ENCODE results near the gene IMPDH2.

The IMPDH2 gene

DNA sequence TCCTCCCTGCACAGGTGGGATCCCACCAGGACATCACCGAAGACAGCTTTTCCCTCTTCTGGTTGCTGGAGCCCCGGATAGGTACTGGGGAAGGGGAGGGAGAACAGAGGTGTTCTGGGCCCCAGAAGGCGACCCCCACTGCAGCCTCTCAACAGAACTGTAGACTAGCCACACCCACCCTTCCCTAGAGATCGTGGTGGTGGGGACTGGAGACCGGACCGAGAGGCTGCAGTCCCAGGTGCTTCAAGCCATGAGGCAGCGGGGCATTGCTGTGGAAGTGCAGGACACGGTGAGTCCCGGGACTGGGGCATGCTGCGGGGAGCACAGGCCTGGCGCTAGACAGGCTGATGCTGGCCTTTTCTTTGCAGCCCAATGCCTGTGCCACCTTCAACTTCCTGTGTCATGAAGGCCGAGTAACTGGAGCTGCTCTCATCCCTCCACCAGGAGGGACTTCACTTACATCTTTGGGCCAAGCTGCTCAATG lies 6.5 kb downstream of the IMPDH2 start:
- TF ChIP-seq POLR2AphosphoS5 (IDR thresholded peaks at IDR 0.05; ENCODE audit: low read depth, low read length), result no peak; the same call in 1 of the 2 replicates
- TF ChIP-seq POU2F2 (IDR thresholded peaks at IDR 0.05; ENCODE audit: low read depth, low read length), result no peak
- FAIRE-seq (no peak), DNase-seq (ENCODE audit: insufficient read length, low spot score) (no peak)

GRCh38 chr3:49021813-49022687 lies 7.1 kb downstream of the IMPDH2 start, which contains the start of gene NDUFAF3:
Gene NDUFAF3 (plus strand): TSS chr3:49022121. CDS start chr3:49022145, 24 bp downstream.
- DNase-seq (ENCODE audit: insufficient read length, low spot score), result peak; percentile 88
- TF ChIP-seq POU2F2 (IDR thresholded peaks at IDR 0.05; ENCODE audit: low read depth, low read length) (peak; percentile 58; the same call in 1 of the 2 replicates), PAX5 (IDR thresholded peaks at IDR 0.05; ENCODE audit: insufficient read depth, low read length, severe bottlenecking) (peak; percentile 35), POLR2AphosphoS5 (IDR thresholded peaks at IDR 0.05; ENCODE audit: low read depth, low read length) (peak; percentile 94), SPI1 (IDR thresholded peaks at IDR 0.05; ENCODE audit: low read depth, low read length) (no peak), TAF1 (IDR thresholded peaks at IDR 0.05; ENCODE audit: low read depth, low read length) (peak; percentile 86), POLR2A (IDR thresholded peaks at IDR 0.05; ENCODE audit: low read depth, low read length) (peak; percentile 95)
- FAIRE-seq, result peak; percentile 98

DNA sequence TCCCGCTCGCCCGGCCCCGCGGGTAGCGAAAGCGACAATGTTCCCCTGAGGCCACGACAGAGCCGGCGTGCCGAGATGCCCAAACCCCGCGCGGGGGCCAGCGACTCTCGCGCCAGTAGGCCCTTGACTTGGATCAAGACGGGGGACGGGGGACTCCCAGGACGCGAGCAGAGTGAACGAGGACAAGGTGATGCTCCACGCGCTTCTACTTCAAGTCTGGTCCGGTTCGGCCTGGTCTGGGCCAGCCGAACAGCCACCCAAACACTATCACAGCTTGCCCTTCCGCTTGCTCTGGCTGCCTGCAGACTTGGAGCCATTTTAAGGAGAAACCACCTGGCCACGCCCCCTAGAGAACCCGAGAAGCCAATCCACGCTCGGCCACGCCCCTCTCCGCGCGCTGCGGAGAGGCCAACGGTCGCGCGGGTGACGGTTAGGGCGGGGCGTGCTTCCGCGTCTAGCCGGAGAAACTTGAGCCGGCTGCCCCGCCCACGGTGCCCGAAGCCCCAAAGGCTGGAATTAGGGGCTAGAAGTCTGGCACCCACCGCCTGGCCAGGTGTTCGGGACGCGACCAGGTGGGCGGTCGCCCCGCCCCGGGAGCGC lies 7.9 kb downstream of the IMPDH2 start:
- TF ChIP-seq POLR2A (IDR thresholded peaks at IDR 0.05; ENCODE audit: low read depth, low read length) (peak; percentile 99), PAX5 (IDR thresholded peaks at IDR 0.05; ENCODE audit: insufficient read depth, low read length, severe bottlenecking) (no peak), TAF1 (IDR thresholded peaks at IDR 0.05; ENCODE audit: low read depth, low read length) (peak; percentile 94), SPI1 (IDR thresholded peaks at IDR 0.05; ENCODE audit: low read depth, low read length) (no peak), POLR2AphosphoS5 (IDR thresholded peaks at IDR 0.05; ENCODE audit: low read depth, low read length) (peak; percentile 100), POU2F2 (IDR thresholded peaks at IDR 0.05; ENCODE audit: low read depth, low read length) (peak; percentile 94)
- DNase-seq (ENCODE audit: insufficient read length, low spot score), result peak; percentile 89
- no peak for FAIRE-seq

- FAIRE-seq (peak; percentile 80), DNase-seq (ENCODE audit: insufficient read length, low spot score) (peak; percentile 42)
- TF ChIP-seq PAX5 (IDR thresholded peaks at IDR 0.05; ENCODE audit: insufficient read depth, low read length, severe bottlenecking), result no peak
- peak; percentile 53; the same call in 1 of the 2 replicates for TF ChIP-seq TAF1 (IDR thresholded peaks at IDR 0.05; ENCODE audit: low read depth, low read length)
- TF ChIP-seq SPI1 (IDR thresholded peaks at IDR 0.05; ENCODE audit: low read depth, low read length), result peak; percentile 76
- TF ChIP-seq POLR2AphosphoS5 (IDR thresholded peaks at IDR 0.05; ENCODE audit: low read depth, low read length), result peak; percentile 65; the same call in 1 of the 2 replicates
- TF ChIP-seq POU2F2 (IDR thresholded peaks at IDR 0.05; ENCODE audit: low read depth, low read length), result no peak; the same call in 1 of the 2 replicates
- peak; percentile 64 for TF ChIP-seq POLR2A (IDR thresholded peaks at IDR 0.05; ENCODE audit: low read depth, low read length)
These were observed 8.6 kb downstream of the IMPDH2 start for GRCh38 chr3:49020330-49021212.

GRCh38 chr3:49019941-49020329 lies 9.3 kb downstream of the IMPDH2 start:
- TF ChIP-seq POLR2A (IDR thresholded peaks at IDR 0.05; ENCODE audit: low read depth, low read length), result peak; percentile 47; the same call in 1 of the 2 replicates
- TF ChIP-seq POLR2AphosphoS5 (IDR thresholded peaks at IDR 0.05; ENCODE audit: low read depth, low read length), result peak; percentile 20; the same call in 1 of the 2 replicates
- TF ChIP-seq POU2F2 (IDR thresholded peaks at IDR 0.05; ENCODE audit: low read depth, low read length), result no peak
- no peak for TF ChIP-seq PAX5 (IDR thresholded peaks at IDR 0.05; ENCODE audit: insufficient read depth, low read length, severe bottlenecking)
- no peak for TF ChIP-seq SPI1 (IDR thresholded peaks at IDR 0.05; ENCODE audit: low read depth, low read length)
- no peak for TF ChIP-seq TAF1 (IDR thresholded peaks at IDR 0.05; ENCODE audit: low read depth, low read length)
- DNase-seq (ENCODE audit: insufficient read length, low spot score) (no peak), FAIRE-seq (no peak)

DNA sequence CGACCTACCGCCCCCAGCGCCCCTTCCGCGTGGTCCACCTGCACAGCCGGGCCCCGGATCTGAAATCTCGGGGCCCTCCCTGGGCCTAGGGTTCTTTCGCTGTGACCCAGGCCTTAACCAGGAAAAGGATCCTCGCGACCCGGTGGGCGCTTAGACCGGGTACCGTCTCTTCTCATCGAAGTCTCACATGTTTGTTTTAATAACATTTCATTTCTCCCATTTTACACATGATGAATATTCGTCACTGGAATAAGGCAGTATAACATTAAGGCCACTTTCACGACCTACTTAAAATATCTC lies 10.5 kb downstream of the IMPDH2 start:
- DNase-seq (ENCODE audit: insufficient read length, low spot score) (no peak), FAIRE-seq (no peak)
- TF ChIP-seq TAF1 (IDR thresholded peaks at IDR 0.05; ENCODE audit: low read depth, low read length) (no peak), POLR2AphosphoS5 (IDR thresholded peaks at IDR 0.05; ENCODE audit: low read depth, low read length) (no peak), POLR2A (IDR thresholded peaks at IDR 0.05; ENCODE audit: low read depth, low read length) (no peak; the same call in 1 of the 2 replicates), PAX5 (IDR thresholded peaks at IDR 0.05; ENCODE audit: insufficient read depth, low read length, severe bottlenecking) (no peak), POU2F2 (IDR thresholded peaks at IDR 0.05; ENCODE audit: low read depth, low read length) (no peak), SPI1 (IDR thresholded peaks at IDR 0.05; ENCODE audit: low read depth, low read length) (no peak)

GRCh38 chr3:49017971-49018706 lies 11.1 kb downstream of the IMPDH2 start, which contains the start of gene DALRD3:
Gene DALRD3 (minus strand): TSS chr3:49018580. CDS start chr3:49018564, 16 bp downstream.
- TF ChIP-seq POLR2A (IDR thresholded peaks at IDR 0.05; ENCODE audit: low read depth, low read length) (peak; percentile 68), POLR2AphosphoS5 (IDR thresholded peaks at IDR 0.05; ENCODE audit: low read depth, low read length) (no peak), TAF1 (IDR thresholded peaks at IDR 0.05; ENCODE audit: low read depth, low read length) (peak; percentile 57), POU2F2 (IDR thresholded peaks at IDR 0.05; ENCODE audit: low read depth, low read length) (peak; percentile 40; the same call in 1 of the 2 replicates), PAX5 (IDR thresholded peaks at IDR 0.05; ENCODE audit: insufficient read depth, low read length, severe bottlenecking) (no peak), SPI1 (IDR thresholded peaks at IDR 0.05; ENCODE audit: low read depth, low read length) (no peak)
- peak; percentile 76 for DNase-seq (ENCODE audit: insufficient read length, low spot score)
- FAIRE-seq, result peak; percentile 92

Data from GM12891 (cell line).